PC-9 (cell line): ENCODE data around the gene ATP5MC2. TPM values are rescaled to one million over a fixed set of nuclear protein-coding genes. Genes with fewer than 3 reads are reported as not detected.

Experiments
- BruUV-seq: library from RNA; stranded (reverse); fragments of 400-500 nt; replicated peaks from 2 replicates; lab custom pipeline; 2021; lab: Mats Ljungman, UMichigan
- CTCF ChIA-PET: fragments of 300-600 bp; sonication (Branson Sonifier 250); formaldehyde crosslinking; loops from one replicate; lab custom pipeline; 2022; ENCODE audit warnings: antibody characterized with exemption; lab: Charles Lee
- POLR2A ChIA-PET: fragments of 300-600 bp; sonication (Branson Sonifier 250); formaldehyde crosslinking; loops from one replicate; lab custom pipeline; 2022; ENCODE audit warnings: antibody characterized with exemption; ENCODE audit not compliant: unreplicated experiment; lab: Charles Lee
- DNase-seq, 2 experiments: peaks; one replicate each; pipeline versions ENCODE4 v3.0.0 to v3.0.0-alpha.2; 2015 to 2022; ENCODE audit warnings: mixed read lengths in 1 of 2
- H2AFZ ChIP-seq: fragments of 200-600 bp; sonication (generic); 2 replicates; pipeline ENCODE4 v1.8.1; 2017; ENCODE audit warnings: antibody characterized with exemption
- H3F3A ChIP-seq: fragments of 200-600 bp; sonication (generic); 2 replicates; pipeline ENCODE4 v1.8.1; 2017; ENCODE audit warnings: antibody characterized with exemption, mild to moderate bottlenecking, low read depth; ENCODE audit not compliant: insufficient read depth
- H3K27ac ChIP-seq: fragments of 200-600 bp; sonication (generic); 2 replicates; pipeline ENCODE4 v1.6.1; 2016; ENCODE audit warnings: mixed run types
- H3K27me3 ChIP-seq: fragments of 200-600 bp; sonication (generic); 2 replicates; pipeline ENCODE4 v1.6.1; 2016; ENCODE audit warnings: low read depth, mixed run types; ENCODE audit not compliant: insufficient read depth
- H3K36me3 ChIP-seq: fragments of 200-600 bp; sonication (generic); 2 replicates; pipeline ENCODE4 v1.6.1; 2016; ENCODE audit warnings: low read depth, mixed run types
- H3K4me1 ChIP-seq: fragments of 200-600 bp; sonication (generic); replicated peaks from 2 replicates; pipeline ENCODE4 v1.6.1; 2016; ENCODE audit warnings: mixed run types; ENCODE audit not compliant: insufficient read depth
- H3K4me2 ChIP-seq: fragments of 200-600 bp; sonication (generic); 2 replicates; pipeline ENCODE4 v1.6.1; 2017; ENCODE audit warnings: mixed run types
- H3K4me3 ChIP-seq: fragments of 200-600 bp; sonication (generic); 2 replicates; pipeline ENCODE4 v1.6.1; 2016; ENCODE audit warnings: mixed run types
- H3K79me2 ChIP-seq: fragments of 200-600 bp; sonication (generic); 2 replicates; pipeline ENCODE4 v1.6.1; 2017; ENCODE audit warnings: low read depth, mixed run types
- H3K9me2 ChIP-seq: fragments of 200-600 bp; sonication (generic); 2 replicates; pipeline ENCODE4 v1.8.1; 2017; ENCODE audit warnings: mild to moderate bottlenecking; ENCODE audit not compliant: insufficient read depth
- H3K9me3 ChIP-seq: fragments of 200-600 bp; sonication (generic); 2 replicates; pipeline ENCODE4 v1.8.1; 2016; ENCODE audit warnings: low read depth; ENCODE audit not compliant: insufficient read depth
- H4K20me1 ChIP-seq: fragments of 200-600 bp; sonication (generic); 2 replicates; pipeline ENCODE4 v1.8.1; 2017; ENCODE audit not compliant: insufficient read depth
- CTCF ChIP-seq: fragments of 200-600 bp; sonication (generic); conservative IDR thresholded peaks from 2 replicates; pipeline ENCODE4 v1.6.1; 2017; ENCODE audit warnings: mixed run types, antibody characterized with exemption, mild to moderate bottlenecking, moderate library complexity
- EZH2 ChIP-seq: fragments of 200-600 bp; sonication (generic); IDR thresholded peaks from 2 replicates; pipeline ENCODE4 v1.8.0; 2017; ENCODE audit warnings: antibody characterized with exemption, low read depth
- intact Hi-C: fragments of 100-400 bp; cut with micrococcal nuclease; formaldehyde crosslinking; loops from one replicate; pipeline ENCODE4 v1.10.0; 2022; ENCODE audit not compliant: unreplicated experiment
- total RNA-seq: library from RNA; stranded (reverse); gene quantifications from 2 replicates; pipeline ENCODE4 v1.2.3, GENCODE V29; 2021

The ATP5MC2 gene
- total RNA-seq, 1 experiment from 2014 or later: 270 TPM

GRCh38 chr12:53674977-53675700 is 744 bp downstream of the ATP5MC2 start:
- no peaks in the 10 kb centered on the region for H3K27me3 ChIP-seq
- no peak for DNase-seq
- H3K4me1 ChIP-seq: peaks cover 15% of the 10 kb centered on the region
- peaks cover 19% of the 10 kb centered on the region for H3K79me2 ChIP-seq
- intact Hi-C loops: loop anchor here (5.0 kb wide), 1 partner anchor 353 kb away; the partner anchor contains the start of gene AAAS
- peak overlapping the region; percentile 98 for H3K4me2 ChIP-seq
- H4K20me1 ChIP-seq: no peaks in the 10 kb centered on the region
- H3F3A ChIP-seq: 0 out of 2 replicates have a peak, but pooled peaks cover 4% of the 10 kb centered on the region
- H3K9me3 ChIP-seq: no peaks in the 10 kb centered on the region
- peaks cover 14% of the 10 kb centered on the region for H3K36me3 ChIP-seq
- peak overlapping the region; percentile 87 for H2AFZ ChIP-seq
- peak overlapping the region; percentile 75 for H3K27ac ChIP-seq
- CTCF ChIA-PET: interaction anchor here (0.5 to 1.4 kb wide), 5 partner anchors 14 to 174 kb away, joined by 3 to 7 read pairs (median 4); partner anchors contain the start of gene TARBP2
- H3K9me2 ChIP-seq: no peaks in the 10 kb centered on the region
- TSS peak; percentile 58 for BruUV-seq
- POLR2A ChIA-PET: interaction anchor here (0.5 to 0.7 kb wide), 6 partner anchors 50 to 669 kb away, joined by 3 to 6 read pairs (median 4); partner anchors contain the start of genes EIF4B and TARBP2
- TF ChIP-seq EZH2 (no peak), CTCF (no peak)
- peak overlapping the region; percentile 86 for H3K4me3 ChIP-seq

- Histone ChIP-seq H3K9me2 (no peaks in the 10 kb centered on the region), H3K27me3 (no peaks in the 10 kb centered on the region), H3K4me1 (peaks cover 9% of the 10 kb centered on the region; the same call in 1 of the 2 replicates), H3K4me3 (no peak overlapping the region), H3K79me2 (peaks cover 19% of the 10 kb centered on the region), H4K20me1 (no peaks in the 10 kb centered on the region), H3F3A (0 out of 2 replicates have a peak, but pooled peaks cover 4% of the 10 kb centered on the region), H2AFZ (no peak overlapping the region), H3K9me3 (no peaks in the 10 kb centered on the region), H3K27ac (no peak overlapping the region), H3K4me2 (no peak overlapping the region), H3K36me3 (peaks cover 38% of the 10 kb centered on the region)
- no TSS peak for BruUV-seq
- intact Hi-C loops: no loop called here
- DNase-seq: no peak
- ChIA-PET POLR2A (no interaction called here), CTCF (no interaction called here)
- TF ChIP-seq EZH2 (no peak), CTCF (no peak)
Measured at GRCh38 chr12:53670971-53671370, 4.9 kb downstream of the ATP5MC2 start.

GRCh38 chr12:53670308-53670707 is 5.6 kb downstream of the ATP5MC2 start:
- Histone ChIP-seq H3K27me3 (no peaks in the 10 kb centered on the region), H3K4me1 (peaks cover 9% of the 10 kb centered on the region; the same call in 1 of the 2 replicates), H3K79me2 (peaks cover 16% of the 10 kb centered on the region), H3K4me3 (no peak overlapping the region), H3K9me2 (no peaks in the 10 kb centered on the region), H3F3A (peaks cover 4% of the 10 kb centered on the region; the same call in 1 of the 2 replicates), H3K36me3 (peaks cover 38% of the 10 kb centered on the region), H4K20me1 (no peaks in the 10 kb centered on the region), H3K4me2 (no peak overlapping the region), H3K9me3 (no peaks in the 10 kb centered on the region), H2AFZ (no peak overlapping the region), H3K27ac (no peak overlapping the region)
- CTCF ChIA-PET: interaction anchor here (0.6 kb wide), 1 partner anchor 45 kb away, joined by 3 read pairs; no protein-coding TSS in a partner anchor
- intact Hi-C loops: no loop called here
- TF ChIP-seq EZH2: no peak
- no peak for TF ChIP-seq CTCF
- POLR2A ChIA-PET: interaction anchor here (0.6 kb wide), 1 partner anchor 147 kb away, joined by 3 read pairs; no protein-coding TSS in a partner anchor
- no TSS peak for BruUV-seq
- DNase-seq: no peak
